Trophoblast cell (in vitro differentiated cells and primary cell): ENCODE measurements around the gene DZANK1. TPM values are rescaled to one million over a fixed set of nuclear protein-coding genes. Genes with fewer than 3 reads are reported as not detected.

Source experiments
- DNase-seq, 2 donors: peaks; one replicate each; pipeline ENCODE4 v3.0.0-alpha.2; 2016
- H2AFZ ChIP-seq: 2 replicates; pipeline ENCODE4 v1.6.1; 2013; ENCODE audit warnings: low read length, moderate library complexity, mild to moderate bottlenecking; ENCODE audit not compliant: insufficient read depth, poor library complexity
- H2AK5ac ChIP-seq: 2 replicates; pipeline ENCODE4 v1.6.1; 2013; ENCODE audit warnings: mild to moderate bottlenecking, low read length
- H2BK120ac ChIP-seq: 2 replicates; pipeline ENCODE4 v1.6.1; 2013; ENCODE audit warnings: low read length, mild to moderate bottlenecking, moderate library complexity; ENCODE audit not compliant: insufficient read depth, poor library complexity
- H2BK12ac ChIP-seq: 2 replicates; pipeline ENCODE4 v1.6.1; 2013; ENCODE audit warnings: mild to moderate bottlenecking, low read length, moderate library complexity
- H2BK5ac ChIP-seq: 2 replicates; pipeline ENCODE4 v1.6.1; 2013; ENCODE audit warnings: low read length, low read depth, moderate library complexity, mild to moderate bottlenecking; ENCODE audit not compliant: poor library complexity
- H3K14ac ChIP-seq: 2 replicates; pipeline ENCODE4 v1.6.1; 2013; ENCODE audit warnings: mild to moderate bottlenecking, low read length
- H3K18ac ChIP-seq: 2 replicates; pipeline ENCODE4 v1.6.1; 2013; ENCODE audit warnings: mild to moderate bottlenecking, low read length
- H3K23ac ChIP-seq: 2 replicates; pipeline ENCODE4 v1.6.1; 2013; ENCODE audit warnings: low read length
- H3K27ac ChIP-seq: 2 replicates; pipeline ENCODE4 v1.5.1; 2013; ENCODE audit warnings: low read depth, mild to moderate bottlenecking, inconsistent platforms, low read length, moderate library complexity
- H3K27me3 ChIP-seq: 2 replicates; pipeline ENCODE4 v1.6.1; 2013; ENCODE audit warnings: inconsistent platforms, mild to moderate bottlenecking, low read length, moderate library complexity; ENCODE audit not compliant: insufficient read depth
- H3K36me3 ChIP-seq, 2 experiments: 1 replicate in 1 of 2; 2 replicates in 1 of 2; pipeline ENCODE4 v1.6.1; 2013; ENCODE audit warnings: low read length in 2 of 2, mild to moderate bottlenecking in 2 of 2, moderate library complexity in 1 of 2; ENCODE audit not compliant: insufficient read depth in 2 of 2, control insufficient read depth in 1 of 2
- H3K4ac ChIP-seq: 2 replicates; pipeline ENCODE4 v1.6.1; 2013; ENCODE audit warnings: low read depth, mild to moderate bottlenecking, low read length, moderate library complexity
- H3K4me1 ChIP-seq, 2 experiments: 1 replicate in 1 of 2; 2 replicates in 1 of 2; pipeline ENCODE4 v1.6.1; 2013; ENCODE audit warnings: low read length in 2 of 2, mild to moderate bottlenecking in 2 of 2, moderate library complexity in 1 of 2; ENCODE audit not compliant: insufficient read depth in 2 of 2, control insufficient read depth in 1 of 2
- H3K4me2 ChIP-seq: 2 replicates; pipeline ENCODE4 v1.6.1; 2013; ENCODE audit warnings: inconsistent platforms, mild to moderate bottlenecking, low read length, moderate library complexity
- H3K4me3 ChIP-seq: 2 replicates; pipeline ENCODE4 v1.5.1; 2013; ENCODE audit warnings: mild to moderate bottlenecking, low read depth, low read length, inconsistent platforms
- H3K79me1 ChIP-seq: one replicate; pipeline ENCODE4 v1.6.1; 2013; ENCODE audit warnings: low read length
- H3K79me2 ChIP-seq: 2 replicates; pipeline ENCODE4 v1.6.1; 2013; ENCODE audit warnings: low read length, mild to moderate bottlenecking; ENCODE audit not compliant: control insufficient read depth, insufficient read depth, poor library complexity
- H3K9ac ChIP-seq: 2 replicates; pipeline ENCODE4 v1.6.1; 2013; ENCODE audit warnings: mild to moderate bottlenecking, low read length
- H3K9me3 ChIP-seq: 2 replicates; pipeline ENCODE4 v1.6.1; 2013; ENCODE audit warnings: low read depth, mild to moderate bottlenecking, control low read depth, inconsistent platforms, low read length; ENCODE audit not compliant: insufficient read depth
- H4K12ac ChIP-seq: 2 replicates; pipeline ENCODE4 v1.6.1; 2013; ENCODE audit warnings: low read depth, mild to moderate bottlenecking, low read length, moderate library complexity
- H4K8ac ChIP-seq: 2 replicates; pipeline ENCODE4 v1.6.1; 2013; ENCODE audit warnings: low read depth, mild to moderate bottlenecking, low read length, moderate library complexity
- H4K91ac ChIP-seq: one replicate; pipeline ENCODE4 v1.6.1; 2013; ENCODE audit warnings: low read depth, mild to moderate bottlenecking, low read length, moderate library complexity
- WGBS: extraction: QIAGEN DNeasy Blood & Tissue Kit; methylation state at CpG from one replicate; pipeline ENCODE4 v1.1.7; 2013; ENCODE audit warnings: missing lambda C conversion rate; ENCODE audit not compliant: insufficient read length, insufficient coverage; ENCODE audit errors: extremely low coverage; 5-methylcytosine and 5-hydroxymethylcytosine counted together
- polyA plus RNA-seq: library from polyadenylated mRNA; stranded (reverse); fragments of 200-250 nt; gene quantifications from 2 replicates; pipeline ENCODE4 v1.2.3, GENCODE V29; 2013

DZANK1 gene
- polyA plus RNA-seq = 1.4 TPM in 2 replicates

DNA sequence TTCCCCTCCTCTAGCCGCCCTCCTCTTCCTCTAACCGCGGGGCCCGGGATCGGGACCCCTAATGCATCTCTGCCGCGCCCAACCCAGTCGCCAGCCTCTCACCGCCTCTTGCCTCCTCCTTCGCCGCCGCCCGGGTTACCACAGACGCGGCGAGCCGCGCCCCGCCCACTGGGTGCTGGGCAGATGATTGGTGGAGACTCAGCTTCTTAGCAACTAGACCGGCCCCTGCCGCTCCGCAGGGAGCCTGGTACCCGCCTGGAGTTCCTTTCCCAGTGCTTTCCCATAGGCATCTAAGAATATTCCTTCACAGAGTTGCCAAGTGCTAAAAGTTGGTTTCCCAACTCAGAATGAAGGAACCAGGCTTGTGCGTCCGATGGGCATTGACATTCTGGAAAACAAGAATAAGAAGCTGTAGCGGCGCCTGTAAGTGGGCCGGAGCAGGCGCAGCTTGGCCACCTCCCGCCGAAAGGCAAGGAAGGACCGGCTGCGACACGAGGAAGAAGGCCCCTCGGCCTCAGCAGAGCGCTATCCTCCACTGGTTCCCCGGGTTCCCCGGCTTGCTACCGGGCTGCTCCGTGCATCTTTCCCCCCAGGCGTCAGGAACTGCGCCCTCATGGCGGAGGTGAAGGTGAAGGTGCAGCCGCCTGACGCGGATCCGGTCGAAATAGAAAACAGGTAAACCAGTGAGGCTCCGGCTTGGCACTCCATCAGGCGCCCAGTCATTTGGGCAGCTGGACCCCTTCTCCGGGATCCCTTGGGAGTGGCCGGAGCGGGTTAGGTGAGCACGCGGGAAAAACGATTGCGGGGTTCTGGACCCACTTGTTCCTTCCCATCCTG is at the start of gene DZANK1, which contains the start of gene POLR3F:
Gene DZANK1, minus strand, starts transcription at position 137 of the 837 bp plus-strand sequence. CDS start 1,672 bp downstream, outside the sequence.
Gene POLR3F, plus strand, starts transcription at position 497 of the 837 bp plus-strand sequence. Its CDS starts 117 bp downstream, at position 614.
- no peak within 1 kb of the TSS for H3K23ac ChIP-seq
- H4K91ac ChIP-seq = peak within 1 kb of the TSS; percentile 66
- H3K9ac ChIP-seq = peak within 1 kb of the TSS; percentile 94
- H4K12ac ChIP-seq = peak within 1 kb of the TSS; percentile 97
- no peak within 1 kb of the TSS for H2BK120ac ChIP-seq
- H3K4me2 ChIP-seq = peak within 1 kb of the TSS; percentile 78
- H2AK5ac ChIP-seq = no peak within 1 kb of the TSS
- H2AFZ ChIP-seq = peak within 1 kb of the TSS; percentile 97
- H2BK12ac ChIP-seq = no peak within 1 kb of the TSS
- peak within 1 kb of the TSS; percentile 35 for H3K4ac ChIP-seq
- no peaks in the 10 kb centered on the region for H3K27me3 ChIP-seq
- H3K27ac ChIP-seq = peak within 1 kb of the TSS; percentile 66
- no peaks in the 10 kb centered on the region for H3K9me3 ChIP-seq
- H4K8ac ChIP-seq = peak within 1 kb of the TSS; percentile 98
- H3K4me3 ChIP-seq = peak within 1 kb of the TSS; percentile 95
- H3K36me3 ChIP-seq = peaks cover 7 to 12% of the 10 kb centered on the region in 2 experiments
- peaks cover 2 to 5% of the 10 kb centered on the region in 2 experiments for H3K4me1 ChIP-seq
- H2BK5ac ChIP-seq = peak within 1 kb of the TSS; percentile 86
- DNase-seq = peak; percentile 95 to 96
- no CpG with 5 or more reads among the region's 57 CpGs for WGBS
- H3K79me2 ChIP-seq = no peaks in the 10 kb centered on the region
- peak within 1 kb of the TSS; percentile 76 for H3K14ac ChIP-seq
- H3K79me1 ChIP-seq = peaks cover 5% of the 10 kb centered on the region
- peak within 1 kb of the TSS; percentile 73 for H3K18ac ChIP-seq

DNA sequence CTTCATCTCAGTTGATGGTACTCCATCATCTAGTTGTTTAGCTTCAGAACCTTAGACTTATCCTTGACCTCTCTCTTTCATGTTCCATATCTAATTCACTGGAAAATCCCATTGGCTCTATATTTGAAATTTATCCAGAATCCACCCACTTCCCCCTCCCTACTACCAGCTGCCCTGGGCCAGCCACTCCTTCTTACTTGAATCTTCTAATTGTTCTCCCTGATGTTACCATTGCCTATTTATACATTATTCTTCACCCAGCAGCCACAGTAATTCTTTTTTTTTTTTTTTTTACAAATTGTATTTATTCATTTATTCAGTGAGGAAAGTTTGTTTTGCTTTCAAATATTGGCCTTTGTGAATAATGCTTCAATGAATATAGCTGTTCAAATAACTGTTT is 49.1 kb upstream of the DZANK1 start:
- Histone ChIP-seq H2BK5ac (no peak overlapping the region), H4K91ac (no peak overlapping the region), H3K9me3 (no peaks in the 10 kb centered on the region), H3K23ac (no peak overlapping the region), H2AFZ (no peak overlapping the region), H3K9ac (no peak overlapping the region), H3K79me1 (no peaks in the 10 kb centered on the region), H2BK12ac (no peak overlapping the region), H3K4ac (no peak overlapping the region), H3K79me2 (no peaks in the 10 kb centered on the region), H3K18ac (no peak overlapping the region), H3K14ac (no peak overlapping the region), H3K36me3 (peaks cover 18 to 23% of the 10 kb centered on the region in 2 experiments), H3K27ac (no peak overlapping the region), H3K4me3 (no peak overlapping the region), H3K27me3 (no peaks in the 10 kb centered on the region), H4K8ac (no peak overlapping the region), H2AK5ac (no peak overlapping the region), H3K4me1 (no peaks in the 10 kb centered on the region), H4K12ac (no peak overlapping the region), H2BK120ac (no peak overlapping the region), H3K4me2 (no peak overlapping the region)
- no peak for DNase-seq

DNA sequence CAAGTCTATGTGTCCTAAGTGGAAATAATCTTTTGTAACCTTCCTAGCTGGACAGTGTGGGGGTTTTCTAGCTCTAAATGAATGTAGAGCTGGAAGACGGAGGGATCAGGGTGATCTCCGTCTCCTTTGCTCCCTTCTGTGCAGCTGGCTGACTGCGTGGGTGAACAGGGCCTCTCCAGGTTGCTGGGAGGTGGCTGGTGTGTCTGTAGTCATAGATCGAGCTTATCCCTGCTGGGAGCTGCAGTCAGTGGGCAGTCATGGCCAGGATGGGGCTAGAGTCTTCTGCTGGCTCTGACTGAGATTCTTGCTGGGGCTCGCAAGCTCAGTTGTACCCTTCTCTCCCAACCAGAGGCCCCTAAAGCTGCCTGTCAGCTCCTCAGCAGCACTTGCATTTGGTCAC is 47.3 kb upstream of the DZANK1 start:
- Histone ChIP-seq H2AFZ (no peak overlapping the region), H2BK12ac (no peak overlapping the region), H3K23ac (no peak overlapping the region), H3K27me3 (no peaks in the 10 kb centered on the region), H4K12ac (no peak overlapping the region), H3K18ac (no peak overlapping the region), H3K9me3 (no peaks in the 10 kb centered on the region), H3K4me1 (no peaks in the 10 kb centered on the region), H3K4me2 (no peak overlapping the region), H4K91ac (no peak overlapping the region), H3K79me2 (no peaks in the 10 kb centered on the region), H3K4me3 (no peak overlapping the region), H3K14ac (no peak overlapping the region), H3K27ac (no peak overlapping the region), H2BK5ac (no peak overlapping the region), H3K36me3 (peaks cover 16 to 27% of the 10 kb centered on the region in 2 experiments), H3K9ac (no peak overlapping the region), H2AK5ac (no peak overlapping the region), H2BK120ac (no peak overlapping the region), H4K8ac (no peak overlapping the region), H3K79me1 (no peaks in the 10 kb centered on the region), H3K4ac (no peak overlapping the region)
- WGBS = no CpG with 5 or more reads among the region's 5 CpGs
- DNase-seq = no peak

DNA sequence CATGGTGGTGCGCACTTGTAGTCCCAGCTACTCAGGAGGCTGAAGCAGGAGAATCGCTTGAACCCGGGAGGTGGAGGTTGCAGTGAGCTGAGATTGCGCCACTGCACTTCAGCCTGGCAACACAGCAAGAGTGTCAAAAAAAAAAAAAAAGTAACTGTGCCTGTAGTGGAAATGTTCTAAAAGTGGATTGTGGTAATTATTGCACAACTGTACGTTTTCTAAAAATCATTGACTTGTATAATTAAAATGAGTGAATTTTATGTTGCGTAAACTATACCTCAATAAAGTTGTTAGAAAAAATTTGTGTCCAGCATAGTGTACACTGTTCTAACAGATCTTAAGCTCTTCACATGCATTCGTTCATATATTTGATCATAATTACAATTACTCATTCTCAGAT is 46.4 kb upstream of the DZANK1 start:
- H3K4me2 ChIP-seq = no peak overlapping the region
- peaks cover 4 to 7% of the 10 kb centered on the region in 2 experiments for H3K4me1 ChIP-seq
- H3K9ac ChIP-seq = no peak overlapping the region
- H3K23ac ChIP-seq = no peak overlapping the region
- no peaks in the 10 kb centered on the region for H3K9me3 ChIP-seq
- H2BK12ac ChIP-seq = no peak overlapping the region
- H2BK120ac ChIP-seq = no peak overlapping the region
- no peaks in the 10 kb centered on the region for H3K79me1 ChIP-seq
- no CpG with 5 or more reads among the region's 7 CpGs for WGBS
- H3K14ac ChIP-seq = no peak overlapping the region
- no peak overlapping the region for H3K27ac ChIP-seq
- no peak overlapping the region for H4K91ac ChIP-seq
- H3K4me3 ChIP-seq = no peak overlapping the region
- peaks cover 16 to 27% of the 10 kb centered on the region in 2 experiments for H3K36me3 ChIP-seq
- H2AFZ ChIP-seq = no peak overlapping the region
- DNase-seq = no peak
- no peak overlapping the region for H3K18ac ChIP-seq
- H3K4ac ChIP-seq = no peak overlapping the region
- H2BK5ac ChIP-seq = no peak overlapping the region
- no peak overlapping the region for H4K8ac ChIP-seq
- no peaks in the 10 kb centered on the region for H3K27me3 ChIP-seq
- no peak overlapping the region for H2AK5ac ChIP-seq
- H3K79me2 ChIP-seq = peaks cover 1% of the 10 kb centered on the region
- H4K12ac ChIP-seq = no peak overlapping the region
